Lower leg skin (tissue), 3 donors: ENCODE data around the gene PNCK.

Experiments
- POLR2A ChIP-seq, 2 donors: fragments of 450-650 bp; IDR thresholded peaks; one replicate each; pipeline ENCODE4 v1.6.1; 2016 to 2017; ENCODE audit warnings: antibody characterized with exemption in 2 of 2, mild to moderate bottlenecking in 1 of 2, moderate library complexity in 1 of 2
- TF ChIP-seq, protein P1 (sequence below), 3 donors: fragments of 450-650 bp; IDR thresholded peaks; one replicate each; pipeline ENCODE4 v1.5.1; 2016; ENCODE audit warnings: antibody characterized with exemption in 3 of 3, mild to moderate bottlenecking in 3 of 3, moderate library complexity in 2 of 3

DNA sequence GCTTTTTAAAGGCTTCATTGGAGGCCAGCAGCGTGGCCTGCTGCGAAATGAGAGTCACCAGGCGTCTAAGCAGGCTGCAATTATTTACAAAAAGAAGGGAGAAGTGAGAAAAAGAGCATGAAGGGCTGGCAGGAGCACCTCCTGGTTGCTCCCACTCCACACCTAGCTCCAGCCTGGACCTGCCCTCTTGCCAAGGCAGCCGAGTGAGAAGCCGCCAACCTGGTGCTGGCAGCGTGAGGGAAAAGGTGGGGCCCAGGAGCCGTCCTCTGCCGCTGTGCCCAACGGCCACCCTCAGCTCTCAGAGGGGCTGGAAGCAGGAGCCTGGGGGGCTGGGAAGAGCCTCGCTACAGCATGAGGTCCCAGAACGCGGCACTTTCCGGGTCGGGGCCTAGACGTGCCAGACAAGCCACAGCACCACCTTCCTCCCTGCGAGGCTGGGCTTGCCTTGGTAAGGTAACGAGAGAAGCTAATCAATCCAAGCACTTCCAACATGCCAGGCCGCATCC is 30.5 kb upstream of the PNCK start:
- TF ChIP-seq, protein P1, sequence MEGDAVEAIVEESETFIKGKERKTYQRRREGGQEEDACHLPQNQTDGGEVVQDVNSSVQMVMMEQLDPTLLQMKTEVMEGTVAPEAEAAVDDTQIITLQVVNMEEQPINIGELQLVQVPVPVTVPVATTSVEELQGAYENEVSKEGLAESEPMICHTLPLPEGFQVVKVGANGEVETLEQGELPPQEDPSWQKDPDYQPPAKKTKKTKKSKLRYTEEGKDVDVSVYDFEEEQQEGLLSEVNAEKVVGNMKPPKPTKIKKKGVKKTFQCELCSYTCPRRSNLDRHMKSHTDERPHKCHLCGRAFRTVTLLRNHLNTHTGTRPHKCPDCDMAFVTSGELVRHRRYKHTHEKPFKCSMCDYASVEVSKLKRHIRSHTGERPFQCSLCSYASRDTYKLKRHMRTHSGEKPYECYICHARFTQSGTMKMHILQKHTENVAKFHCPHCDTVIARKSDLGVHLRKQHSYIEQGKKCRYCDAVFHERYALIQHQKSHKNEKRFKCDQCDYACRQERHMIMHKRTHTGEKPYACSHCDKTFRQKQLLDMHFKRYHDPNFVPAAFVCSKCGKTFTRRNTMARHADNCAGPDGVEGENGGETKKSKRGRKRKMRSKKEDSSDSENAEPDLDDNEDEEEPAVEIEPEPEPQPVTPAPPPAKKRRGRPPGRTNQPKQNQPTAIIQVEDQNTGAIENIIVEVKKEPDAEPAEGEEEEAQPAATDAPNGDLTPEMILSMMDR (IDR thresholded peaks at IDR 0.05), result no peak
- no peak for TF ChIP-seq POLR2A (IDR thresholded peaks at IDR 0.05)
